ENCODE measurements around the gene SLC8B1. TPM values are rescaled to one million over a fixed set of nuclear protein-coding genes. Genes with fewer than 3 reads are reported as not detected.

SLC8B1 gene
- total and polyA plus RNA-seq, 2 donors from 2014 or later: 18.6 to 61.5 TPM

GRCh38 chr12:113284751-113285150 is 50.2 kb downstream of the SLC8B1 start:
- Histone ChIP-seq H3K27me3 (ENCODE audit: control insufficient read depth, insufficient read depth, low read length) (no peaks in the 10 kb centered on the region), H3K4me3 (ENCODE audit: low read length in 3 of 3) (no peak overlapping the region), H3K9ac (ENCODE audit: low read length in 3 of 3) (no peak overlapping the region), H3K27ac (ENCODE audit: low read depth in 2 of 2, low read length in 2 of 2) (no peak overlapping the region), H3K36me3 (ENCODE audit: control insufficient read depth in 2 of 3, insufficient read depth in 3 of 3, low read length in 3 of 3) (peaks cover 0 to 74% (median 27%) of the 10 kb centered on the region in 3 donors), H3K4me1 (ENCODE audit: control insufficient read depth in 2 of 3, insufficient read depth in 2 of 3, low read depth in 1 of 3, low read length in 3 of 3) (peaks cover 0 to 3% (median 0%) of the 10 kb centered on the region in 3 donors), H3K9me3 (ENCODE audit: control insufficient read depth in 2 of 3, insufficient read depth in 1 of 3, low read length in 3 of 3) (no peaks in the 10 kb centered on the region)
- intact Hi-C loops (cut with DNase I): no loop called here
- no peak for DNase-seq
- no peak for FAIRE-seq
- TF ChIP-seq CTCF (IDR thresholded peaks at IDR 0.05; ENCODE audit: borderline replicate concordance, extremely low read depth, insufficient read depth): no peak

- TF ChIP-seq CTCF (IDR thresholded peaks at IDR 0.05; ENCODE audit: borderline replicate concordance, extremely low read depth, insufficient read depth): no peak
- H3K27ac ChIP-seq (ENCODE audit: low read depth in 2 of 2, low read length in 2 of 2): no peak overlapping the region
- no peaks in the 10 kb centered on the region for H3K27me3 ChIP-seq (ENCODE audit: control insufficient read depth, insufficient read depth, low read length)
- no peak for FAIRE-seq
- H3K9ac ChIP-seq (ENCODE audit: low read length in 3 of 3): no peak overlapping the region
- H3K9me3 ChIP-seq (ENCODE audit: control insufficient read depth in 2 of 3, insufficient read depth in 1 of 3, low read length in 3 of 3): no peaks in the 10 kb centered on the region
- H3K4me1 ChIP-seq (ENCODE audit: control insufficient read depth in 2 of 3, insufficient read depth in 2 of 3, low read depth in 1 of 3, low read length in 3 of 3): no peaks in the 10 kb centered on the region
- no peak for DNase-seq
- no peak overlapping the region for H3K4me3 ChIP-seq (ENCODE audit: low read length in 3 of 3)
- intact Hi-C loops (cut with DNase I): no loop called here
- peaks cover 0 to 55% (median 34%) of the 10 kb centered on the region in 3 donors for H3K36me3 ChIP-seq (ENCODE audit: control insufficient read depth in 2 of 3, insufficient read depth in 3 of 3, low read length in 3 of 3)
Measured at GRCh38 chr12:113278633-113279032, 56.3 kb downstream of the SLC8B1 start.

GRCh38 chr12:113278141-113278540 is 56.8 kb downstream of the SLC8B1 start:
- Histone ChIP-seq H3K4me3 (ENCODE audit: low read length in 3 of 3) (no peak overlapping the region), H3K4me1 (ENCODE audit: control insufficient read depth in 2 of 3, insufficient read depth in 2 of 3, low read depth in 1 of 3, low read length in 3 of 3) (no peaks in the 10 kb centered on the region), H3K27ac (ENCODE audit: low read depth in 2 of 2, low read length in 2 of 2) (no peak overlapping the region), H3K9me3 (ENCODE audit: control insufficient read depth in 2 of 3, insufficient read depth in 1 of 3, low read length in 3 of 3) (no peaks in the 10 kb centered on the region), H3K27me3 (ENCODE audit: control insufficient read depth, insufficient read depth, low read length) (no peaks in the 10 kb centered on the region), H3K36me3 (ENCODE audit: control insufficient read depth in 2 of 3, insufficient read depth in 3 of 3, low read length in 3 of 3) (peaks cover 0 to 56% (median 39%) of the 10 kb centered on the region in 3 donors), H3K9ac (ENCODE audit: low read length in 3 of 3) (no peak overlapping the region)
- FAIRE-seq (no peak), DNase-seq (no peak)
- no peak for TF ChIP-seq CTCF (IDR thresholded peaks at IDR 0.05; ENCODE audit: borderline replicate concordance, extremely low read depth, insufficient read depth)
- intact Hi-C loops (cut with DNase I): no loop called here

- no peak for FAIRE-seq
- Histone ChIP-seq H3K4me3 (ENCODE audit: low read length in 3 of 3) (no peak overlapping the region), H3K27ac (ENCODE audit: low read depth in 2 of 2, low read length in 2 of 2) (no peak overlapping the region), H3K9ac (ENCODE audit: low read length in 3 of 3) (no peak overlapping the region), H3K9me3 (ENCODE audit: control insufficient read depth in 2 of 3, insufficient read depth in 1 of 3, low read length in 3 of 3) (no peaks in the 10 kb centered on the region), H3K27me3 (ENCODE audit: control insufficient read depth, insufficient read depth, low read length) (no peaks in the 10 kb centered on the region), H3K36me3 (ENCODE audit: control insufficient read depth in 2 of 3, insufficient read depth in 3 of 3, low read length in 3 of 3) (peaks cover 0 to 62% (median 42%) of the 10 kb centered on the region in 3 donors), H3K4me1 (ENCODE audit: control insufficient read depth in 2 of 3, insufficient read depth in 2 of 3, low read depth in 1 of 3, low read length in 3 of 3) (peaks cover 0 to 3% (median 0%) of the 10 kb centered on the region in 3 donors)
- TF ChIP-seq CTCF (IDR thresholded peaks at IDR 0.05; ENCODE audit: borderline replicate concordance, extremely low read depth, insufficient read depth): no peak
- intact Hi-C loops (cut with DNase I): no loop called here
- DNase-seq: no peak
Measured at GRCh38 chr12:113277511-113277910, 57.4 kb downstream of the SLC8B1 start.
